ENCODE results near the gene RSPH3. TPM values are rescaled to one million over a fixed set of nuclear protein-coding genes. Genes with fewer than 3 reads are reported as not detected.
A peak's percentile ranks its signal among the peaks of the same experiment; 100 is the strongest.

Gene RSPH3
- total and polyA plus RNA-seq, 2 of the 8 experiments (the other 6 are each of a cell fraction or from before 2014, with no cell fraction given): 0.60 to 2.7 TPM

DNA sequence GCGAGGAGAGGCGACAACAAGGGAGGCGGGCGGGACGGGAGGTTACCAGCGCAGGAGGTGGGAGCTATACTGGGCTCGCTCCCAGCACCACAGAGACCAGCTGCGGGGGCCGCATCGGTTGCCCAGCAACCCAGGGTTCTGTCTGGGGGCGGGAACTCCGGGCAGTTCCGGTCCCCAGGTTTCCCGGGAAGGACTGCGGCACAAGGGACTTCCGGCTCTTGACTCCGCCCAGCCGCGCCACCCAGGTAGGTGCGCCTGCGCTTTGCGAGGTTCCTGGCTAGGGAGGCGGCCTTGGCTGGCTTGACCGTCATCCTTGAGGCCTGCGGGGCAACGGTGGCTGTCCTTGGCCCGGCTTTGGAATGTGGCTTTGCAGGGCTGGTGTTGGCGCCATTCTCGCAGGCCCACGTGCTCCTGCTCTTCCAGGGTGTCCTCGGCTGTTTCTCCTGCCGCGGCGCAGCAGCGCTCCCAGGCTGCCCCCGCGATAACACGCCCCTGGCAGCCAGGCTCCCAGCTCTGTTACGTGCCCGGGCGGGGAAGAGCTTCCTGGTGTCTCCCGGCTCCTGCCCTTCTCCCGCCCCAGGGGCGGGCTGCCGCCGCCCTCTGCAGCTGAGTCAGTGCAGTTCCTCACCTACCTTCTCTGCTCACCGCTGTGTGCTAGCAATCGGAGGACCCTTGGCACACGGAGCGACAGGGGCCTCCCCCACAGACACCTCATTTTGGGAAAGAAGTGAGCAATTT, at the start of gene RSPH3 (continued):
- TF ChIP-seq, protein P1, sequence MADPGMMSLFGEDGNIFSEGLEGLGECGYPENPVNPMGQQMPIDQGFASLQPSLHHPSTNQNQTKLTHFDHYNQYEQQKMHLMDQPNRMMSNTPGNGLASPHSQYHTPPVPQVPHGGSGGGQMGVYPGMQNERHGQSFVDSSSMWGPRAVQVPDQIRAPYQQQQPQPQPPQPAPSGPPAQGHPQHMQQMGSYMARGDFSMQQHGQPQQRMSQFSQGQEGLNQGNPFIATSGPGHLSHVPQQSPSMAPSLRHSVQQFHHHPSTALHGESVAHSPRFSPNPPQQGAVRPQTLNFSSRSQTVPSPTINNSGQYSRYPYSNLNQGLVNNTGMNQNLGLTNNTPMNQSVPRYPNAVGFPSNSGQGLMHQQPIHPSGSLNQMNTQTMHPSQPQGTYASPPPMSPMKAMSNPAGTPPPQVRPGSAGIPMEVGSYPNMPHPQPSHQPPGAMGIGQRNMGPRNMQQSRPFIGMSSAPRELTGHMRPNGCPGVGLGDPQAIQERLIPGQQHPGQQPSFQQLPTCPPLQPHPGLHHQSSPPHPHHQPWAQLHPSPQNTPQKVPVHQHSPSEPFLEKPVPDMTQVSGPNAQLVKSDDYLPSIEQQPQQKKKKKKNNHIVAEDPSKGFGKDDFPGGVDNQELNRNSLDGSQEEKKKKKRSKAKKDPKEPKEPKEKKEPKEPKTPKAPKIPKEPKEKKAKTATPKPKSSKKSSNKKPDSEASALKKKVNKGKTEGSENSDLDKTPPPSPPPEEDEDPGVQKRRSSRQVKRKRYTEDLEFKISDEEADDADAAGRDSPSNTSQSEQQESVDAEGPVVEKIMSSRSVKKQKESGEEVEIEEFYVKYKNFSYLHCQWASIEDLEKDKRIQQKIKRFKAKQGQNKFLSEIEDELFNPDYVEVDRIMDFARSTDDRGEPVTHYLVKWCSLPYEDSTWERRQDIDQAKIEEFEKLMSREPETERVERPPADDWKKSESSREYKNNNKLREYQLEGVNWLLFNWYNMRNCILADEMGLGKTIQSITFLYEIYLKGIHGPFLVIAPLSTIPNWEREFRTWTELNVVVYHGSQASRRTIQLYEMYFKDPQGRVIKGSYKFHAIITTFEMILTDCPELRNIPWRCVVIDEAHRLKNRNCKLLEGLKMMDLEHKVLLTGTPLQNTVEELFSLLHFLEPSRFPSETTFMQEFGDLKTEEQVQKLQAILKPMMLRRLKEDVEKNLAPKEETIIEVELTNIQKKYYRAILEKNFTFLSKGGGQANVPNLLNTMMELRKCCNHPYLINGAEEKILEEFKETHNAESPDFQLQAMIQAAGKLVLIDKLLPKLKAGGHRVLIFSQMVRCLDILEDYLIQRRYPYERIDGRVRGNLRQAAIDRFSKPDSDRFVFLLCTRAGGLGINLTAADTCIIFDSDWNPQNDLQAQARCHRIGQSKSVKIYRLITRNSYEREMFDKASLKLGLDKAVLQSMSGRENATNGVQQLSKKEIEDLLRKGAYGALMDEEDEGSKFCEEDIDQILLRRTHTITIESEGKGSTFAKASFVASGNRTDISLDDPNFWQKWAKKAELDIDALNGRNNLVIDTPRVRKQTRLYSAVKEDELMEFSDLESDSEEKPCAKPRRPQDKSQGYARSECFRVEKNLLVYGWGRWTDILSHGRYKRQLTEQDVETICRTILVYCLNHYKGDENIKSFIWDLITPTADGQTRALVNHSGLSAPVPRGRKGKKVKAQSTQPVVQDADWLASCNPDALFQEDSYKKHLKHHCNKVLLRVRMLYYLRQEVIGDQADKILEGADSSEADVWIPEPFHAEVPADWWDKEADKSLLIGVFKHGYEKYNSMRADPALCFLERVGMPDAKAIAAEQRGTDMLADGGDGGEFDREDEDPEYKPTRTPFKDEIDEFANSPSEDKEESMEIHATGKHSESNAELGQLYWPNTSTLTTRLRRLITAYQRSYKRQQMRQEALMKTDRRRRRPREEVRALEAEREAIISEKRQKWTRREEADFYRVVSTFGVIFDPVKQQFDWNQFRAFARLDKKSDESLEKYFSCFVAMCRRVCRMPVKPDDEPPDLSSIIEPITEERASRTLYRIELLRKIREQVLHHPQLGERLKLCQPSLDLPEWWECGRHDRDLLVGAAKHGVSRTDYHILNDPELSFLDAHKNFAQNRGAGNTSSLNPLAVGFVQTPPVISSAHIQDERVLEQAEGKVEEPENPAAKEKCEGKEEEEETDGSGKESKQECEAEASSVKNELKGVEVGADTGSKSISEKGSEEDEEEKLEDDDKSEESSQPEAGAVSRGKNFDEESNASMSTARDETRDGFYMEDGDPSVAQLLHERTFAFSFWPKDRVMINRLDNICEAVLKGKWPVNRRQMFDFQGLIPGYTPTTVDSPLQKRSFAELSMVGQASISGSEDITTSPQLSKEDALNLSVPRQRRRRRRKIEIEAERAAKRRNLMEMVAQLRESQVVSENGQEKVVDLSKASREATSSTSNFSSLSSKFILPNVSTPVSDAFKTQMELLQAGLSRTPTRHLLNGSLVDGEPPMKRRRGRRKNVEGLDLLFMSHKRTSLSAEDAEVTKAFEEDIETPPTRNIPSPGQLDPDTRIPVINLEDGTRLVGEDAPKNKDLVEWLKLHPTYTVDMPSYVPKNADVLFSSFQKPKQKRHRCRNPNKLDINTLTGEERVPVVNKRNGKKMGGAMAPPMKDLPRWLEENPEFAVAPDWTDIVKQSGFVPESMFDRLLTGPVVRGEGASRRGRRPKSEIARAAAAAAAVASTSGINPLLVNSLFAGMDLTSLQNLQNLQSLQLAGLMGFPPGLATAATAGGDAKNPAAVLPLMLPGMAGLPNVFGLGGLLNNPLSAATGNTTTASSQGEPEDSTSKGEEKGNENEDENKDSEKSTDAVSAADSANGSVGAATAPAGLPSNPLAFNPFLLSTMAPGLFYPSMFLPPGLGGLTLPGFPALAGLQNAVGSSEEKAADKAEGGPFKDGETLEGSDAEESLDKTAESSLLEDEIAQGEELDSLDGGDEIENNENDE (IDR thresholded peaks at IDR 0.05; ENCODE audit: insufficient replicate concordance, low read length): no peak
- TF ChIP-seq CEBPB (IDR thresholded peaks at IDR 0.05; ENCODE audit: low read depth, low read length) (no peak), TBP (IDR thresholded peaks at IDR 0.05; ENCODE audit: low read depth, low read length) (peak; percentile 80), KDM4A (IDR thresholded peaks at IDR 0.05; ENCODE audit: low read depth, low read length, severe bottlenecking) (peak; percentile 37), CBX8 (IDR thresholded peaks at IDR 0.05; ENCODE audit: borderline replicate concordance, low read depth, low read length) (no peak), RFX5 (IDR thresholded peaks at IDR 0.05; ENCODE audit: borderline replicate concordance, low read depth, low read length) (no peak), GTF2F1 (IDR thresholded peaks at IDR 0.05; ENCODE audit: borderline replicate concordance, low read depth, low read length) (0 out of 2 replicates have a peak, but pooled peaks have one; percentile 11), CREB1 (IDR thresholded peaks at IDR 0.05) (peak; percentile 62; the same call in 1 of the 2 replicates), KDM5A (IDR thresholded peaks at IDR 0.05; ENCODE audit: low read length) (no peak; the same call in 1 of the 2 replicates), EZH2 (IDR thresholded peaks at IDR 0.05; ENCODE audit: low read depth, low read length, severe bottlenecking) (no peak)

Data from H1 (cell line).